B cell (primary cell): Measurements from ENCODE around the gene ABI3BP.

Experiments
- EZH2 ChIP-seq: IDR thresholded peaks from 2 replicates; pipeline ENCODE4 v1.6.1; 2012; ENCODE audit warnings: borderline replicate concordance, low read depth, mild to moderate bottlenecking, moderate library complexity, low read length; ENCODE audit not compliant: insufficient read depth, poor library complexity, severe bottlenecking
- TF ChIP-seq, protein P1 (sequence below): fragments of 200-600 bp; IDR thresholded peaks from one replicate; pipeline ENCODE4 v1.8.0; 2022; ENCODE audit warnings: antibody characterized with exemption, mild to moderate bottlenecking

DNA sequence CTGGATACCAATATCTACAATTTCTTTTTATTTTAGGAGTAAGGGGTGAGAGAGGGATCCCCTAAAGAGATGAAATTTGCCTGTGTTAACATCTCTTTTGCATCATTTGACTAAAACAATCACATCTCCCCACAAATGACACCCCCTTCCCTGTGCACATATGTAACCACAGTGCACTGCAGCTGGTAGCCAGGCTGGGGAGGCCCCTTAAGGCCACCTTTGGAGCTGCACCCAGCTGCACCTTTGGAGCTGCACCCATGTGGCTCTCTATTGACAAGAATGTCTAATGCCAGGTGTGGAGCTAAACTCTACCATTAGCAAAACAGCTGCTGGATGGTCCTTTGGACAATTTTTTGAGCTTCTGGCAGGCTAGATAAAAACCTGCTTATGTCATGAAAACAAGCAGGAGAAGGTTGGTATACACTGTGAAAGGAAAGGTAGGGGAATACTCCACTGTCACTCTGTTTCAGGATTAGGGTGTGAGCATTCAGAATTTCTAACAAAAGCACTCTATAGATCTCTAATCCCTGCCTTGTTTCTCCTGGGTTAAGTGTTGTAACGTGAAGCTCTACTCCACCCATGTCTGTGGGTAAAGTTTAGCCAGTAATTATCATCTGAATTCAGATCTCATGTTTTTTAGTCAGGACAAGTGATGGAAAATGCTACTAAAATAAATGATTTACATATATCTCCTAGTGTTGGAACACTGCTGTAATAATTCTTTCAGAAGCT is 231.8 kb downstream of the ABI3BP start:
- TF ChIP-seq, protein P1, sequence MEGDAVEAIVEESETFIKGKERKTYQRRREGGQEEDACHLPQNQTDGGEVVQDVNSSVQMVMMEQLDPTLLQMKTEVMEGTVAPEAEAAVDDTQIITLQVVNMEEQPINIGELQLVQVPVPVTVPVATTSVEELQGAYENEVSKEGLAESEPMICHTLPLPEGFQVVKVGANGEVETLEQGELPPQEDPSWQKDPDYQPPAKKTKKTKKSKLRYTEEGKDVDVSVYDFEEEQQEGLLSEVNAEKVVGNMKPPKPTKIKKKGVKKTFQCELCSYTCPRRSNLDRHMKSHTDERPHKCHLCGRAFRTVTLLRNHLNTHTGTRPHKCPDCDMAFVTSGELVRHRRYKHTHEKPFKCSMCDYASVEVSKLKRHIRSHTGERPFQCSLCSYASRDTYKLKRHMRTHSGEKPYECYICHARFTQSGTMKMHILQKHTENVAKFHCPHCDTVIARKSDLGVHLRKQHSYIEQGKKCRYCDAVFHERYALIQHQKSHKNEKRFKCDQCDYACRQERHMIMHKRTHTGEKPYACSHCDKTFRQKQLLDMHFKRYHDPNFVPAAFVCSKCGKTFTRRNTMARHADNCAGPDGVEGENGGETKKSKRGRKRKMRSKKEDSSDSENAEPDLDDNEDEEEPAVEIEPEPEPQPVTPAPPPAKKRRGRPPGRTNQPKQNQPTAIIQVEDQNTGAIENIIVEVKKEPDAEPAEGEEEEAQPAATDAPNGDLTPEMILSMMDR = no peak
- TF ChIP-seq EZH2 = no peak
